Adrenal gland (tissue), 12 donors: Measurements from ENCODE around the gene TLE6. TPM values are rescaled to one million over a fixed set of nuclear protein-coding genes. Genes with fewer than 3 reads are reported as not detected.

ENCODE experiments used
- DNase-seq, 7 donors: peaks; one replicate each; pipeline ENCODE4 v3.0.0-alpha.2; 2019 to 2020
- H3K27ac ChIP-seq, 5 donors: fragments of 200-600 bp; sonication (generic) in 4 of 5; 1 replicate in 3 of 5; 2 replicates in 2 of 5; pipeline versions ENCODE4 v1.5.1 to v1.8.0; 2016 to 2020; ENCODE audit warnings: mild to moderate bottlenecking in 1 of 5
- H3K27me3 ChIP-seq: fragments of 200-600 bp; 2 replicates; pipeline ENCODE4 v1.8.0; 2021
- H3K36me3 ChIP-seq, 2 donors: fragments of 200-600 bp; replicated peaks in 1 of 2; 1 replicate in 1 of 2; 2 replicates in 1 of 2; pipeline versions ENCODE4 v1.5.1 to v1.8.0; 2018 to 2022
- H3K4me1 ChIP-seq, 2 donors: fragments of 200-600 bp; replicated peaks in 1 of 2; 1 replicate in 1 of 2; 2 replicates in 1 of 2; pipeline versions ENCODE4 v1.5.1 to v1.8.0; 2018 to 2021
- H3K4me3 ChIP-seq, 4 donors: fragments of 200-600 bp; sonication (generic) in 3 of 4; one replicate each; pipeline ENCODE4 v1.5.1; 2016 to 2018
- H3K9me3 ChIP-seq, 3 donors: fragments of 200-600 bp; sonication (generic) in 1 of 3; replicated peaks in 1 of 3; 1 replicate in 2 of 3; 2 replicates in 1 of 3; pipeline versions ENCODE4 v1.5.1 to v1.8.0; 2016 to 2021
- POLR2A ChIP-seq, 2 donors: fragments of 450-650 bp; IDR thresholded peaks; one replicate each; pipeline ENCODE4 v1.6.1; 2017; ENCODE audit warnings: antibody characterized with exemption in 2 of 2, mild to moderate bottlenecking in 2 of 2, moderate library complexity in 1 of 2
- WGBS, 4 donors: extraction: QIAGEN DNeasy Blood & Tissue Kit in 2 of 4; methylation state at CpG; one replicate each; pipeline versions ENCODE4 v1.1.5 to v1.1.7; 2013 to 2017; 5-methylcytosine and 5-hydroxymethylcytosine counted together
- intact Hi-C, 2 donors: fragments of 100-400 bp; cut with DNase I; formaldehyde crosslinking; loops; one replicate each; pipeline versions ENCODE4 v1.14.1 to v1.15.0; 2022 to 2023
- polyA plus RNA-seq, 3 donors: library from polyadenylated mRNA; stranded (reverse); fragments of 200-250 nt in 2 of 3; fragments of 350-450 nt in 1 of 3; fragmentation: Illumina TruSeq in 1 of 3; extraction: RNeasy Lipid Tissue Mini Kit (QIAGEN cat#74804) in 1 of 3; gene quantifications; one replicate each; pipeline ENCODE4 v1.2.3, GENCODE V29; 2013 to 2014
- total RNA-seq, 9 donors: library from RNA; depleted of rRNA in 4 of 9; stranded (reverse); fragments of >200 nt in 4 of 9; fragments of 120-200 nt in 1 of 9; fragmentation: NEBNext Ultra II Directional in 1 of 9; extraction: Animal tissue kit (Norgen Biotek cat#: 25700) in 1 of 9; gene quantifications; one replicate each; pipeline versions ENCODE4 v1.1.0 to v1.2.4, GENCODE V29; 2013 to 2023
- TF ChIP-seq, protein P1 (sequence below), 6 experiments: fragments of 450-650 bp in 4 of 6; fragments of 200-600 bp in 2 of 6; sonication (generic) in 1 of 6; IDR thresholded peaks; 1 replicate in 5 of 6; 2 replicates in 1 of 6; pipeline versions ENCODE4 v1.5.1 to v1.8.0; 2016 to 2021; ENCODE audit warnings: antibody characterized with exemption in 6 of 6, mild to moderate bottlenecking in 2 of 6, moderate library complexity in 1 of 6
- donor health status: healthy with polysubstance abuse.
- donor health status: Bipolar disorder and iron deficiency.
- donor health status: DM: yes; HTN: yes; CAD: no.
- donor health status: DM: no; HTN: no; CAD: no.
- donor health status: DM: no; HTN: no; CAD: no.
- donor health status: DM: yes; HTN: yes; CAD: no.

Gene TLE6
- total and polyA plus RNA-seq, 12 donors = 0.48 to 13.9 (median 2.0) TPM

DNA sequence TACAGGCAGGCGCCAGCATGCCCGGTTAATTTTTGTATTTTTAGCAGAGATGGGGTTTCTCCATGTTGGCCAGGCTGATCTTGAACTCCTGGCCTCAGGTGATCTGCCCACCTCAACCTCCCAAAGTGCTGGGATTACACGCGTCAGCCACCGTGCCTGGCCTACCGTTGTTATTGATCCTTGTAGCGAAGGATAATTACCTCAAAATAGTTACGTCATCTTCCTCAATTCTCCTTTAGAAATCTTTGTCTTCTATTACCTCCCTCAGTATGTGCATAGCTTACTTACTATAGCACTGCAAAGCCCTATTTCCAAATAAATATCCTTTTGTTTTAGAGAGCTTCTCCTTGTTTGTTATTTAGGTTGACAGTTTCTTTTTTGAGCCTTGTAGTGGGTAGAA is 9.4 kb upstream of the TLE6 start:
- DNase-seq = no peak
- TF ChIP-seq POLR2A (IDR thresholded peaks at IDR 0.05) = no peak
- TF ChIP-seq, protein P1, sequence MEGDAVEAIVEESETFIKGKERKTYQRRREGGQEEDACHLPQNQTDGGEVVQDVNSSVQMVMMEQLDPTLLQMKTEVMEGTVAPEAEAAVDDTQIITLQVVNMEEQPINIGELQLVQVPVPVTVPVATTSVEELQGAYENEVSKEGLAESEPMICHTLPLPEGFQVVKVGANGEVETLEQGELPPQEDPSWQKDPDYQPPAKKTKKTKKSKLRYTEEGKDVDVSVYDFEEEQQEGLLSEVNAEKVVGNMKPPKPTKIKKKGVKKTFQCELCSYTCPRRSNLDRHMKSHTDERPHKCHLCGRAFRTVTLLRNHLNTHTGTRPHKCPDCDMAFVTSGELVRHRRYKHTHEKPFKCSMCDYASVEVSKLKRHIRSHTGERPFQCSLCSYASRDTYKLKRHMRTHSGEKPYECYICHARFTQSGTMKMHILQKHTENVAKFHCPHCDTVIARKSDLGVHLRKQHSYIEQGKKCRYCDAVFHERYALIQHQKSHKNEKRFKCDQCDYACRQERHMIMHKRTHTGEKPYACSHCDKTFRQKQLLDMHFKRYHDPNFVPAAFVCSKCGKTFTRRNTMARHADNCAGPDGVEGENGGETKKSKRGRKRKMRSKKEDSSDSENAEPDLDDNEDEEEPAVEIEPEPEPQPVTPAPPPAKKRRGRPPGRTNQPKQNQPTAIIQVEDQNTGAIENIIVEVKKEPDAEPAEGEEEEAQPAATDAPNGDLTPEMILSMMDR (IDR thresholded peaks at IDR 0.05) = no peak
- Histone ChIP-seq H3K27ac (peak overlapping the region in 1 of 5 donors; percentile 13), H3K36me3 (no peaks in the 10 kb centered on the region), H3K4me1 (peaks cover 15 to 40% of the 10 kb centered on the region in 2 donors), H3K9me3 (no peaks in the 10 kb centered on the region), H3K4me3 (no peak overlapping the region), H3K27me3 (no peaks in the 10 kb centered on the region)
- intact Hi-C loops = loop anchor here in 1 of 2 donors (10.0 kb wide), 1 partner anchor 137 kb away; no protein-coding TSS in a partner anchor
- WGBS, 4 donors = 76 to 85% (median 83%) methylated on average over 8 of the region's 8 CpGs

DNA sequence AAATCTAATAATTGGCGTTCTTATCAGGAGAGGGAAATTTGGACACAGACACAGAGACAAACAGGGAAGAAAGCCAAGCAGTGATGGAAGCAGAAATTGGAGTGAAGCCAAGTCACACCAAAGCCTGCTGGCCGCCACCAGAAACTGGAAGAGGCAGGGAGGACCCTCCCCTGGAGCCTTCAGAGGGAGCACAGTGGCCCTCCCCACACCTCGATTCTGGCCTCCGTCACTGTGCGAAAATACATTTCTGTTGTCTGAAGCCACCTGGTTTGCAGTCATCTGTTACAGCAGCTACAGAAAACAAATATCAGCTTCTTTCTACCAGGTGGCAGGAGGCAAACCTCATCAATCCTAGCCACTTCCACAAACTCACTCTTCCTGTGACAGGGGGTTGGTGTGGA is 8.3 kb upstream of the TLE6 start:
- peak; percentile 55 to 87 (median 72) for DNase-seq
- no peaks in the 10 kb centered on the region for H3K9me3 ChIP-seq
- H3K4me3 ChIP-seq = no peak overlapping the region
- 4 to 30% (median 12%) methylated on average over 5 of the region's 5 CpGs for WGBS, 4 donors
- peaks cover 15 to 47% of the 10 kb centered on the region in 2 donors for H3K4me1 ChIP-seq
- TF ChIP-seq, protein P1 (IDR thresholded peaks at IDR 0.05) = no peak
- no peak for TF ChIP-seq POLR2A (IDR thresholded peaks at IDR 0.05)
- intact Hi-C loops = loop anchor here in 1 of 2 donors (10.0 kb wide), 1 partner anchor 136 kb away; no protein-coding TSS in a partner anchor
- H3K27me3 ChIP-seq = no peaks in the 10 kb centered on the region
- H3K27ac ChIP-seq = peak overlapping the region; percentile 10 to 93 (median 46)
- H3K36me3 ChIP-seq = no peaks in the 10 kb centered on the region

DNA sequence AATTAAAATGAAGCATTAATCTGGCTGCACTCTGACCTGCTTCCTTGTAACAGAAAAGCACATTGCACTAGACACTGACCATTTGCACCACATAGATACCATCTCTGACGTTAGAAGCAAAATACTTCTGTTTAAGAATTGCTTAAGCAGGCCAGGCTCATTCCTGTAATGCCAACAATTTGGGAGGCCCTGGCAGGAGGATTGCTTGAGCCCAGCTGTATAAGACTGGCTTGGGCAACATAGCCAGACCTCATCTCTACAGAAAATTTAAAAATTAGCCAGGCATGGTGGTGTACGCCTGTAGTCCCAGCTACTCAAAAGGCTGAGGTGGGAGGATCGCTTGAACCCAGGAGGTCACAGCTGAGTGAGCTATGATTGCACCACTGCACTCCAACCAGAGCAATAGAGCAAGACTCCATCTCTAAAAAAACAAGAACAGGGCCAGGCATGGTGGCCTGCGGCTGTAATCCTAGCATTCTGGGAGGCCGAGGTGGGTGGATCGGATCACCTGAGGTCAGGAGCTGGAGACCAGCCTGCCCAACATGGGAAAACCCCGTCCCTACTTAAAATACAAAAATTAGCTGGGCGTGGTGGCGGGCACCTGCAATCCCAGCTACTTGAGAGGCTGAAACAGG is 7.0 kb upstream of the TLE6 start:
- Histone ChIP-seq H3K9me3 (no peaks in the 10 kb centered on the region), H3K27ac (peak overlapping the region in 4 of 5 donors; percentile 26 to 91 (median 82)), H3K27me3 (no peaks in the 10 kb centered on the region), H3K36me3 (no peaks in the 10 kb centered on the region), H3K4me3 (no peak overlapping the region), H3K4me1 (peaks cover 19 to 59% of the 10 kb centered on the region in 2 donors)
- no peak for DNase-seq
- TF ChIP-seq, protein P1 (IDR thresholded peaks at IDR 0.05) = no peak
- TF ChIP-seq POLR2A (IDR thresholded peaks at IDR 0.05) = no peak
- intact Hi-C loops = loop anchor here in 1 of 2 donors (10.0 kb wide), 1 partner anchor 64 kb away; no protein-coding TSS in a partner anchor
- 74 to 80% (median 76%) methylated on average over 8 to 9 of the region's 9 CpGs for WGBS, 4 donors

DNA sequence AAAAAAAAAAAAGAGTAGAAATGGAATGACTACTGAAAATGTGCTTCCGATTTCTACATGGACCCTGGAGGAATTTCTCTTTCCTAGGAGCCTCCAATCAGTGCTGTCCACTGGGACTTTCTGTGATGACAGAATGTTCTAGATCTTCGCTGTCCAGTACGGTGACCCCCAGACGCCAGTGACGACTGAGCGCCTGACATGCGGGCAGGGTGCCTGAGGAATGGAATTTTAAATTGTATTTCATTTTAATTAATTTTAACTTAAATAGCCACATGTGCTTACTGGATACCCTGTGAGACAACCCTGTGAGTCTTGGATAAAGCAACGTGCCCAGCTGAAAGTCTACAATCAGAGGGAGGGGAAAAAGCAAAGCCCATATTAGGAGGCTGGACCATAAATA is 4.1 kb upstream of the TLE6 start:
- WGBS, 4 donors = 41 to 64% (median 59%) methylated on average over 8 of the region's 8 CpGs
- peaks cover 30 to 78% of the 10 kb centered on the region in 2 donors for H3K4me1 ChIP-seq
- no peak for TF ChIP-seq POLR2A (IDR thresholded peaks at IDR 0.05)
- TF ChIP-seq, protein P1 (IDR thresholded peaks at IDR 0.05) = no peak
- H3K4me3 ChIP-seq = no peak overlapping the region
- H3K27ac ChIP-seq = peak overlapping the region in 3 of 5 donors; percentile 80 to 91 (median 85)
- no peaks in the 10 kb centered on the region for H3K9me3 ChIP-seq
- intact Hi-C loops = loop anchor here in 1 of 2 donors (10.0 kb wide), 1 partner anchor 62 kb away; no protein-coding TSS in a partner anchor
- no peaks in the 10 kb centered on the region for H3K27me3 ChIP-seq
- H3K36me3 ChIP-seq = no peaks in the 10 kb centered on the region
- DNase-seq = peak in 1 of 7 donors; percentile 82
